ENCODE results near the gene B3GALNT1. TPM values are rescaled to one million over a fixed set of nuclear protein-coding genes. Genes with fewer than 3 reads are reported as not detected.
"Not testable (repeated sequence)": the region's sequence is repeated elsewhere in the genome, so short reads cannot be mapped to it uniquely, and the experiment has no call there.

Gene B3GALNT1
- total RNA-seq, 4 donors from 2014 or later, result 2.3 to 11.8 (median 9.5) TPM

GRCh38 chr3:161049683-161050248, 55.4 kb downstream of the B3GALNT1 start:
- intact Hi-C loops (cut with DNase I; ENCODE audit: low total_unique reads), result no loop called here
- DNase-seq (ENCODE audit: low spot score in 2 of 2), result no peak
- no peak overlapping the region for H3K4me3 ChIP-seq (ENCODE audit: low read depth, poor library complexity, severe bottlenecking)
- TF ChIP-seq CTCF (IDR thresholded peaks at IDR 0.05) (no peak), POLR2A (IDR thresholded peaks at IDR 0.05) (no peak)
- WGBS, 2 donors, result 89 to 90% methylated on average over 4 of the region's 4 CpGs

- intact Hi-C loops (cut with DNase I; ENCODE audit: low total_unique reads), result no loop called here
- TF ChIP-seq CTCF (IDR thresholded peaks at IDR 0.05) (no peak), POLR2A (IDR thresholded peaks at IDR 0.05) (no peak)
- no peak for DNase-seq (ENCODE audit: low spot score in 2 of 2)
- H3K4me3 ChIP-seq (ENCODE audit: low read depth, poor library complexity, severe bottlenecking), result no peak overlapping the region
- WGBS, 2 donors, result 69 to 74% methylated on average over 5 of the region's 5 CpGs
Measured at GRCh38 chr3:161043336-161044035, 61.7 kb downstream of the B3GALNT1 start.

GRCh38 chr3:161042023-161042501, 63.1 kb downstream of the B3GALNT1 start:
- no peak for DNase-seq (ENCODE audit: low spot score in 2 of 2)
- no peak for TF ChIP-seq POLR2A (IDR thresholded peaks at IDR 0.05)
- TF ChIP-seq CTCF (IDR thresholded peaks at IDR 0.05), result no peak
- H3K4me3 ChIP-seq (ENCODE audit: low read depth, poor library complexity, severe bottlenecking), result no peak overlapping the region
- WGBS, 2 donors, result 87 to 88% methylated on average over 2 of the region's 2 CpGs
- intact Hi-C loops (cut with DNase I; ENCODE audit: low total_unique reads), result no loop called here

- TF ChIP-seq POLR2A (IDR thresholded peaks at IDR 0.05) (no peak), CTCF (IDR thresholded peaks at IDR 0.05) (no peak)
- WGBS, 2 donors, result 77 to 80% methylated on average over 3 of the region's 3 CpGs
- intact Hi-C loops (cut with DNase I; ENCODE audit: low total_unique reads), result no loop called here
- no peak for DNase-seq (ENCODE audit: low spot score in 2 of 2)
- H3K4me3 ChIP-seq (ENCODE audit: low read depth, poor library complexity, severe bottlenecking), result no peak overlapping the region
Measured at GRCh38 chr3:161038725-161039124, 66.4 kb downstream of the B3GALNT1 start.

- intact Hi-C loops (cut with DNase I; ENCODE audit: low total_unique reads), result no loop called here
- 60 to 62% methylated on average over 2 of the region's 2 CpGs for WGBS, 2 donors
- H3K4me3 ChIP-seq (ENCODE audit: low read depth, poor library complexity, severe bottlenecking), result no peak overlapping the region
- no peak for TF ChIP-seq POLR2A (IDR thresholded peaks at IDR 0.05)
- TF ChIP-seq CTCF (IDR thresholded peaks at IDR 0.05), result no peak
- no peak for DNase-seq (ENCODE audit: low spot score in 2 of 2)
Measured at GRCh38 chr3:161035711-161036110, 69.4 kb downstream of the B3GALNT1 start.

GRCh38 chr3:161034913-161035550, 70.1 kb downstream of the B3GALNT1 start:
- intact Hi-C loops (cut with DNase I; ENCODE audit: low total_unique reads); DNase-seq (ENCODE audit: low spot score in 2 of 2); H3K4me3 ChIP-seq (ENCODE audit: low read depth, poor library complexity, severe bottlenecking): not testable (repeated sequence)
- WGBS, 2 donors, result 61 to 65% methylated on average over 5 of the region's 5 CpGs
